Esophagus muscularis mucosa (tissue), 4 donors: ENCODE measurements around the gene ZMIZ1. TPM values are rescaled to one million over a fixed set of nuclear protein-coding genes. Genes with fewer than 3 reads are reported as not detected.

Experiments
- DNase-seq: peaks from one replicate; pipeline ENCODE4 v3.0.0-alpha.2; 2017; ENCODE audit errors: extremely low spot score
- H3K27ac ChIP-seq, 4 donors: fragments of 200-600 bp; sonication (generic); replicated peaks in 1 of 4; 1 replicate in 3 of 4; 2 replicates in 1 of 4; pipeline ENCODE4 v1.5.1; 2016 to 2019; ENCODE audit warnings: mild to moderate bottlenecking in 1 of 4
- H3K27me3 ChIP-seq, 4 donors: fragments of 200-600 bp; sonication (generic); one replicate each; pipeline versions ENCODE4 v1.5.1 to v1.6.0; 2016 to 2019
- H3K36me3 ChIP-seq, 4 donors: fragments of 200-600 bp; sonication (generic); one replicate each; pipeline ENCODE4 v1.5.1; 2016 to 2019
- H3K4me1 ChIP-seq, 4 donors: fragments of 200-600 bp; sonication (generic); one replicate each; pipeline ENCODE4 v1.5.1; 2016 to 2019
- H3K4me3 ChIP-seq, 4 donors: fragments of 200-600 bp; sonication (generic); 1 replicate in 2 of 4; 2 replicates in 2 of 4; pipeline ENCODE4 v1.5.1; 2016 to 2019; ENCODE audit warnings: mild to moderate bottlenecking in 4 of 4, moderate library complexity in 1 of 4
- H3K9me3 ChIP-seq, 4 donors: fragments of 200-600 bp; sonication (generic); 1 replicate in 3 of 4; 2 replicates in 1 of 4; pipeline ENCODE4 v1.5.1; 2016 to 2019
- CTCF ChIP-seq, 3 experiments: fragments of 200-600 bp in 2 of 3; fragments of 450-650 bp in 1 of 3; sonication (generic) in 2 of 3; IDR thresholded peaks; one replicate each; pipeline ENCODE4 v1.5.1; 2017 to 2019; ENCODE audit warnings: antibody characterized with exemption in 3 of 3, mild to moderate bottlenecking in 2 of 3, moderate library complexity in 1 of 3
- EP300 ChIP-seq: sonication (generic); formaldehyde crosslinking; IDR thresholded peaks from one replicate; pipeline ENCODE4 v1.6.1; 2017; ENCODE audit warnings: antibody characterized with exemption
- POLR2A ChIP-seq: fragments of 450-650 bp; IDR thresholded peaks from one replicate; pipeline ENCODE4 v1.6.1; 2017; ENCODE audit warnings: antibody characterized with exemption, moderate library complexity, mild to moderate bottlenecking, low read depth
- POLR2AphosphoS5 ChIP-seq, 2 donors: sonication (generic); formaldehyde crosslinking; IDR thresholded peaks; one replicate each; pipeline ENCODE4 v1.6.1; 2017; ENCODE audit warnings: antibody characterized with exemption in 2 of 2
- WGBS: methylation state at CpG from one replicate; pipeline ENCODE4 v1.1.5; 2018; 5-methylcytosine and 5-hydroxymethylcytosine counted together
- intact Hi-C: fragments of 100-400 bp; cut with DNase I; formaldehyde crosslinking; loops from one replicate; pipeline ENCODE4 v1.15.1; 2023
- total RNA-seq, 4 donors: library from RNA; depleted of rRNA; stranded (reverse); fragments of >200 nt; gene quantifications; one replicate each; pipeline versions ENCODE4 v1.1.0 to v1.2.1, GENCODE V29; 2016

Gene ZMIZ1
- total RNA-seq, 4 donors from 2014 or later, result 48.7 to 87.2 (median 66.0) TPM

- Histone ChIP-seq H3K4me1 (peaks cover 88 to 100% (median 98%) of the 10 kb centered on the region in 4 donors), H3K27me3 (no peaks in the 10 kb centered on the region), H3K27ac (peak overlapping the region; percentile 7 to 73 (median 40)), H3K9me3 (no peaks in the 10 kb centered on the region), H3K4me3 (no peak overlapping the region), H3K36me3 (peaks cover 0 to 25% (median 0%) of the 10 kb centered on the region in 4 donors)
- intact Hi-C loops, result no loop called here
- TF ChIP-seq POLR2AphosphoS5 (IDR thresholded peaks at IDR 0.05) (no peak), CTCF (IDR thresholded peaks at IDR 0.05) (no peak), POLR2A (no peak), EP300 (no peak)
- no peak for DNase-seq
- 51% methylated on average over 10 of the region's 12 CpGs for WGBS
These were observed 199.4 kb downstream of the ZMIZ1 start for GRCh38 chr10:79268161-79268601.

- 78% methylated on average over 7 of the region's 7 CpGs for WGBS
- H3K9me3 ChIP-seq, result no peaks in the 10 kb centered on the region
- H3K36me3 ChIP-seq, result peaks cover 0 to 23% (median 0%) of the 10 kb centered on the region in 4 donors
- DNase-seq, result no peak
- TF ChIP-seq CTCF (IDR thresholded peaks at IDR 0.05) (no peak), POLR2A (no peak), POLR2AphosphoS5 (IDR thresholded peaks at IDR 0.05) (no peak), EP300 (no peak)
- peaks cover 93 to 100% (median 98%) of the 10 kb centered on the region in 4 donors for H3K4me1 ChIP-seq
- H3K27me3 ChIP-seq, result no peaks in the 10 kb centered on the region
- no peak overlapping the region for H3K4me3 ChIP-seq
- intact Hi-C loops, result no loop called here
- peak overlapping the region in 1 of 4 donors; percentile 73 for H3K27ac ChIP-seq
These were observed 200.0 kb downstream of the ZMIZ1 start for GRCh38 chr10:79268742-79269141.

- peaks cover 93 to 100% (median 98%) of the 10 kb centered on the region in 4 donors for H3K4me1 ChIP-seq
- no peak overlapping the region for H3K4me3 ChIP-seq
- intact Hi-C loops, result no loop called here
- H3K27ac ChIP-seq, result peak overlapping the region in 1 of 4 donors; percentile 51
- TF ChIP-seq POLR2A, result no peak
- no peak for TF ChIP-seq POLR2AphosphoS5 (IDR thresholded peaks at IDR 0.05)
- TF ChIP-seq CTCF (IDR thresholded peaks at IDR 0.05), result no peak
- TF ChIP-seq EP300, result no peak
- no peaks in the 10 kb centered on the region for H3K9me3 ChIP-seq
- H3K36me3 ChIP-seq, result peaks cover 0 to 20% (median 0%) of the 10 kb centered on the region in 4 donors
- DNase-seq, result no peak
- 86% methylated on average over 6 of the region's 6 CpGs for WGBS
- H3K27me3 ChIP-seq, result no peaks in the 10 kb centered on the region
These were observed 200.7 kb downstream of the ZMIZ1 start for GRCh38 chr10:79269443-79269842.

GRCh38 chr10:79269969-79270368 lies 201.2 kb downstream of the ZMIZ1 start:
- H3K4me3 ChIP-seq, result no peak overlapping the region
- intact Hi-C loops, result loop anchor here (5.0 kb wide), 1 partner anchor 43 kb away; no protein-coding TSS in a partner anchor

More at GRCh38 chr10:79269969-79270368, 201.2 kb downstream of the ZMIZ1 start:
- no peak for DNase-seq
- peak overlapping the region in 2 of 4 donors; percentile 44 to 51 for H3K27ac ChIP-seq
- no peak for TF ChIP-seq EP300
- TF ChIP-seq CTCF (IDR thresholded peaks at IDR 0.05), result no peak
- no peak for TF ChIP-seq POLR2A
- no peaks in the 10 kb centered on the region for H3K9me3 ChIP-seq
- H3K27me3 ChIP-seq, result no peaks in the 10 kb centered on the region
- peaks cover 93 to 100% (median 98%) of the 10 kb centered on the region in 4 donors for H3K4me1 ChIP-seq
- 84% methylated on average over 6 of the region's 7 CpGs for WGBS
- peaks cover 0 to 19% (median 0%) of the 10 kb centered on the region in 4 donors for H3K36me3 ChIP-seq
